ENCODE results near the gene ANO9. TPM values are rescaled to one million over a fixed set of nuclear protein-coding genes. Genes with fewer than 3 reads are reported as not detected.

The ANO9 gene
- total RNA-seq, 3 donors from 2014 or later: 0.32 to 14.2 (median 9.8) TPM

GRCh38 chr11:380491-380890 is 61.3 kb downstream of the ANO9 start:
- H3K27ac ChIP-seq: no peak overlapping the region
- TF ChIP-seq POLR2A (IDR thresholded peaks at IDR 0.05) (no peak), POLR2AphosphoS5 (IDR thresholded peaks at IDR 0.05) (no peak)
- TF ChIP-seq, protein P1, sequence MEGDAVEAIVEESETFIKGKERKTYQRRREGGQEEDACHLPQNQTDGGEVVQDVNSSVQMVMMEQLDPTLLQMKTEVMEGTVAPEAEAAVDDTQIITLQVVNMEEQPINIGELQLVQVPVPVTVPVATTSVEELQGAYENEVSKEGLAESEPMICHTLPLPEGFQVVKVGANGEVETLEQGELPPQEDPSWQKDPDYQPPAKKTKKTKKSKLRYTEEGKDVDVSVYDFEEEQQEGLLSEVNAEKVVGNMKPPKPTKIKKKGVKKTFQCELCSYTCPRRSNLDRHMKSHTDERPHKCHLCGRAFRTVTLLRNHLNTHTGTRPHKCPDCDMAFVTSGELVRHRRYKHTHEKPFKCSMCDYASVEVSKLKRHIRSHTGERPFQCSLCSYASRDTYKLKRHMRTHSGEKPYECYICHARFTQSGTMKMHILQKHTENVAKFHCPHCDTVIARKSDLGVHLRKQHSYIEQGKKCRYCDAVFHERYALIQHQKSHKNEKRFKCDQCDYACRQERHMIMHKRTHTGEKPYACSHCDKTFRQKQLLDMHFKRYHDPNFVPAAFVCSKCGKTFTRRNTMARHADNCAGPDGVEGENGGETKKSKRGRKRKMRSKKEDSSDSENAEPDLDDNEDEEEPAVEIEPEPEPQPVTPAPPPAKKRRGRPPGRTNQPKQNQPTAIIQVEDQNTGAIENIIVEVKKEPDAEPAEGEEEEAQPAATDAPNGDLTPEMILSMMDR (IDR thresholded peaks at IDR 0.05): no peak
- H3K36me3 ChIP-seq: no peaks in the 10 kb centered on the region
- no peak for DNase-seq (ENCODE audit: low spot score in 2 of 2)
- H3K4me3 ChIP-seq: no peak overlapping the region
- no peaks in the 10 kb centered on the region for H3K27me3 ChIP-seq
- intact Hi-C loops (cut with DNase I; ENCODE audit: low total_unique reads): no loop called here
- H3K4me1 ChIP-seq: no peaks in the 10 kb centered on the region
- no peaks in the 10 kb centered on the region for H3K9me3 ChIP-seq

GRCh38 chr11:380095-380480 is 61.7 kb downstream of the ANO9 start:
- no peak overlapping the region for H3K4me3 ChIP-seq
- DNase-seq (ENCODE audit: low spot score in 2 of 2): no peak
- H3K36me3 ChIP-seq: no peaks in the 10 kb centered on the region
- no peaks in the 10 kb centered on the region for H3K27me3 ChIP-seq
- H3K9me3 ChIP-seq: no peaks in the 10 kb centered on the region
- TF ChIP-seq, protein P1 (IDR thresholded peaks at IDR 0.05): no peak
- TF ChIP-seq POLR2AphosphoS5 (IDR thresholded peaks at IDR 0.05) (no peak), POLR2A (IDR thresholded peaks at IDR 0.05) (no peak)
- intact Hi-C loops (cut with DNase I; ENCODE audit: low total_unique reads): no loop called here
- H3K27ac ChIP-seq: no peak overlapping the region
- H3K4me1 ChIP-seq: no peaks in the 10 kb centered on the region

DNA sequence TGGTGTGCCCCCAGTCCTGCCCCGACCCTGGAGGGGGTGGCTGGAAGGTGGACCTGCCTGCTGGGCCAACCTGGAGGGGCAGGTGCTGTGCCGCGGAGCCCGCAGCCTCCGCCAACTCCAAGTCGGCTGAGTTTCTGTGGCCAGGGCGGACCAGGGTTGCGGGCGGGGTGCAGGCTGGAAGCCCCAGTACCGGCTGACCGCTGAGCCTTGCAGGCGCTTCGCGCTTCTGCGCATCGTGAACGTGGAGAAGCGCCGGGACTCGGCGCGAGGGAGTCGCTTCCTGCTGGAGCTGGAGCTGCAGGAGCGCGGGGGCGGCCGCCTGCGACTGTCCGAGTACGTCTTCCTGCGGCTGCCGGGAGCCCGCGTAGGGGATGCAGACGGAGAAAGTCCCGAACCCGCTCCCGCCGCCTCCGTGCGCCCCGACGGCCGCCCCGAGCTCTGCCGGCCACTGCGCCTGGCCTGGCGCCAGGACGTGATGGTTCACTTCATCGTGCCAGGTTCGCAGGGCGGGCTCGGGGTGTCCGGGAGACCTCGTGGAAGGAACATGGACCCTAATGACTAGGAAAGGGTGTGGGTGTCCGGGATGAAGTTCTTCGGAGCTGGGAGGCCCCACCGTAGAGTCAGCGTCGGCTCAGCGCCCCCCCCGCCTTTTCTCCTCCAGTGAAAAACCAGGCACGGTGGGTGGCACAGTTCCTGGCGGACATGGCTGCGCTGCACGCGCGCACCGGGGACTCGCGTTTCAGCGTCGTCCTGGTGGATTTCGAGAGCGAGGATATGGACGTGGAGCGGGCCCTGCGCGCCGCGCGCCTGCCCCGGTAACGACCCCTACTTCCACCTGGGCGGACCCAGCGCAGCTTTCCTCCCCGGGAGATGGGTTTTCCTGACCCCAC is 62.4 kb downstream of the ANO9 start:
- Histone ChIP-seq H3K4me3 (no peak overlapping the region), H3K4me1 (no peaks in the 10 kb centered on the region), H3K36me3 (no peaks in the 10 kb centered on the region), H3K27me3 (no peaks in the 10 kb centered on the region), H3K27ac (no peak overlapping the region), H3K9me3 (no peaks in the 10 kb centered on the region)
- TF ChIP-seq POLR2A (IDR thresholded peaks at IDR 0.05) (no peak), POLR2AphosphoS5 (IDR thresholded peaks at IDR 0.05) (no peak)
- TF ChIP-seq, protein P1 (IDR thresholded peaks at IDR 0.05): no peak
- DNase-seq (ENCODE audit: low spot score in 2 of 2): no peak
- intact Hi-C loops (cut with DNase I; ENCODE audit: low total_unique reads): no loop called here

DNA sequence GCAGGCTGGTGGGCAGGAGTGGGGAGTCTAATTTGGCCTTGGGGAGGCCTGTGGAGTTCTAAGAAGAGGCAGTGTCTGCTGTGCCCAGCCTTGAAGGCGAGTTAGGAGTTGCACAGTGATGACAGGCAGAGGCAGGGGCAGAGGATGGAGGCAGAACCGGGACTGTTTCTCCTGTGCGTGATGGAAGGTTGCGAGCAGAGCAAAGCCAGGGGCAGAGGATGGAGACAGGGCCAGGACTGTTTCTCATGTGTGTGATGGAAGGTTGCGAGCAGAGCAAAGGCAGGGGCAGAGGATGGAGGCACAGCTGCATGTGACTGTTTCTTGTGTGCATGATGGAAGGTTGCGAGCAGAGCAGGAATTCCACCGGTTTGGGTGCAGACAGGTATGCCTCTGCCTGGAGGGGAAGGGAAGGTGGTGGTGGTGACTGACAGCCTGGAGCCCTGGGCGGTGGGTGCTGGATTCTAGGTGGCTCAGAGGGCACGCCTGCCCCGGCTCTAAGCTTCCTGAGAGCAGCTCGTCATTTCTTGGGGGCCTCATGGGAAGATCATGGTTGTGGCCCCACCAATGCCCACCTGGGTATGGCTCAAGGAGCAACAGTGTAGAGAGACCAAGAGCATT is 63.8 kb downstream of the ANO9 start:
- TF ChIP-seq, protein P1 (IDR thresholded peaks at IDR 0.05): no peak
- TF ChIP-seq POLR2A (IDR thresholded peaks at IDR 0.05) (no peak), POLR2AphosphoS5 (IDR thresholded peaks at IDR 0.05) (no peak)
- Histone ChIP-seq H3K4me1 (no peaks in the 10 kb centered on the region), H3K27me3 (no peaks in the 10 kb centered on the region), H3K27ac (no peak overlapping the region), H3K9me3 (no peaks in the 10 kb centered on the region), H3K36me3 (no peaks in the 10 kb centered on the region), H3K4me3 (no peak overlapping the region)
- no peak for DNase-seq (ENCODE audit: low spot score in 2 of 2)
- intact Hi-C loops (cut with DNase I; ENCODE audit: low total_unique reads): no loop called here

All from breast epithelium (tissue), 4 donors.